HepG2 (cell line): Measurements from ENCODE around the gene DNTTIP2. TPM values are rescaled to one million over a fixed set of nuclear protein-coding genes. Genes with fewer than 3 reads are reported as not detected.

ENCODE experiments used
- ARID2 ChIP-seq: sonication (generic); formaldehyde crosslinking; IDR thresholded peaks from 2 replicates; pipeline ENCODE4 v1.8.1; 2022; ENCODE audit warnings: mild to moderate bottlenecking, missing genetic modification reagents, borderline replicate concordance
- BRD4 ChIP-seq: sonication (generic); formaldehyde crosslinking; IDR thresholded peaks from 2 replicates; pipeline ENCODE4 v1.4.0; 2020; ENCODE audit warnings: missing genetic modification reagents
- CEBPB ChIP-seq: IDR thresholded peaks from 2 replicates; pipeline ENCODE4 v1.6.1; 2011; ENCODE audit warnings: low read depth, low read length, improper control_type of control experiment, borderline replicate concordance
- HIVEP1 ChIP-seq: sonication (generic); formaldehyde crosslinking; IDR thresholded peaks from 2 replicates; pipeline ENCODE4 v1.4.0; 2020; ENCODE audit warnings: mild to moderate bottlenecking, missing genetic modification reagents
- HNF4A ChIP-seq: sonication (generic); formaldehyde crosslinking; IDR thresholded peaks from 2 replicates; pipeline ENCODE4 v1.4.0; 2020; ENCODE audit warnings: missing genetic modification reagents
- HOXA9 ChIP-seq: sonication (generic); formaldehyde crosslinking; IDR thresholded peaks from 2 replicates; pipeline ENCODE4 v1.8.1; 2022; ENCODE audit warnings: missing genetic modification reagents, mild to moderate bottlenecking, moderate library complexity, borderline replicate concordance
- SCMH1 ChIP-seq: sonication (generic); formaldehyde crosslinking; IDR thresholded peaks from 2 replicates; pipeline ENCODE4 v1.9.0; 2021; ENCODE audit warnings: missing genetic modification reagents, mild to moderate bottlenecking, borderline replicate concordance
- SIX4 ChIP-seq: sonication (generic); formaldehyde crosslinking; IDR thresholded peaks from 2 replicates; pipeline ENCODE4 v1.4.0; 2020; ENCODE audit warnings: missing genetic modification reagents
- ZC3H4 ChIP-seq: sonication (generic); formaldehyde crosslinking; IDR thresholded peaks from 2 replicates; pipeline ENCODE4 v1.4.0; 2020; ENCODE audit warnings: missing genetic modification reagents, borderline replicate concordance
- ZMYM3 ChIP-seq: sonication (generic); formaldehyde crosslinking; IDR thresholded peaks from 2 replicates; pipeline ENCODE4 v1.5.1; 2020; ENCODE audit warnings: mild to moderate bottlenecking, missing genetic modification reagents
- ZNF143 ChIP-seq: sonication (generic); formaldehyde crosslinking; IDR thresholded peaks from 2 replicates; pipeline ENCODE4 v1.4.0; 2020; ENCODE audit warnings: missing genetic modification reagents
- ZNF234 ChIP-seq: sonication (generic); formaldehyde crosslinking; conservative IDR thresholded peaks from 2 replicates; pipeline ENCODE4 v1.5.1; 2020; ENCODE audit warnings: mild to moderate bottlenecking, missing genetic modification reagents
- ZSCAN12 ChIP-seq: sonication (generic); formaldehyde crosslinking; IDR thresholded peaks from 2 replicates; pipeline ENCODE4 v1.9.0; 2021; ENCODE audit warnings: mild to moderate bottlenecking, missing genetic modification reagents
- ZSCAN29 ChIP-seq: sonication (generic); formaldehyde crosslinking; conservative IDR thresholded peaks from 2 replicates; pipeline ENCODE4 v1.4.0; 2020; ENCODE audit warnings: mild to moderate bottlenecking, missing genetic modification reagents
- polyA plus RNA-seq, 8 experiments: library from polyadenylated mRNA; depleted of rRNA in 3 of 8; stranded (reverse) in 7 of 8; unstranded in 1 of 8; fragments of >200 nt; fragmentation: Illumina TruSeq in 4 of 8; extraction: Trizol in 4 of 8; gene quantifications; 2 replicates each; pipeline versions ENCODE4 v1.2.1 to v1.2.3, GENCODE V29; 2011 to 2016; ENCODE audit warnings: low read depth in 4 of 8, missing spikeins in 1 of 8, mixed read lengths in 1 of 8; ENCODE audit not compliant: insufficient read depth in 1 of 8
- total RNA-seq, 5 experiments: library from RNA; depleted of rRNA; stranded (reverse); fragments of >200 nt; fragmentation: Illumina TruSeq; extraction: Trizol; gene quantifications; 2 replicates each; pipeline ENCODE4 v1.2.3, GENCODE V29; 2016; ENCODE audit warnings: low read depth in 1 of 5
- TF ChIP-seq, protein P1 (sequence below): sonication (generic); formaldehyde crosslinking; IDR thresholded peaks from 2 replicates; pipeline ENCODE4 v1.5.0; 2020; ENCODE audit warnings: missing genetic modification reagents
- TF ChIP-seq, protein P2 (sequence below): sonication (generic); formaldehyde crosslinking; IDR thresholded peaks from 2 replicates; pipeline ENCODE4 v1.4.0; 2020; ENCODE audit warnings: missing genetic modification reagents
- TF ChIP-seq, protein P3 (sequence below): IDR thresholded peaks from 2 replicates; pipeline ENCODE4 v1.4.0; 2020; ENCODE audit warnings: mild to moderate bottlenecking, missing genetic modification reagents
- TF ChIP-seq, protein P4 (sequence below): sonication (generic); formaldehyde crosslinking; IDR thresholded peaks from 2 replicates; pipeline ENCODE4 v1.8.0; 2022; ENCODE audit warnings: missing genetic modification reagents, mild to moderate bottlenecking, inconsistent platforms, borderline replicate concordance
- TF ChIP-seq, protein P5 (sequence below): sonication (generic); formaldehyde crosslinking; IDR thresholded peaks from 2 replicates; pipeline ENCODE4 v1.4.0; 2020; ENCODE audit warnings: missing genetic modification reagents

The DNTTIP2 gene
- total and polyA plus RNA-seq, 2 of the 13 experiments (the other 11 are each of a cell fraction or from before 2014, with no cell fraction given), result 11.4 to 63.3 TPM

DNA sequence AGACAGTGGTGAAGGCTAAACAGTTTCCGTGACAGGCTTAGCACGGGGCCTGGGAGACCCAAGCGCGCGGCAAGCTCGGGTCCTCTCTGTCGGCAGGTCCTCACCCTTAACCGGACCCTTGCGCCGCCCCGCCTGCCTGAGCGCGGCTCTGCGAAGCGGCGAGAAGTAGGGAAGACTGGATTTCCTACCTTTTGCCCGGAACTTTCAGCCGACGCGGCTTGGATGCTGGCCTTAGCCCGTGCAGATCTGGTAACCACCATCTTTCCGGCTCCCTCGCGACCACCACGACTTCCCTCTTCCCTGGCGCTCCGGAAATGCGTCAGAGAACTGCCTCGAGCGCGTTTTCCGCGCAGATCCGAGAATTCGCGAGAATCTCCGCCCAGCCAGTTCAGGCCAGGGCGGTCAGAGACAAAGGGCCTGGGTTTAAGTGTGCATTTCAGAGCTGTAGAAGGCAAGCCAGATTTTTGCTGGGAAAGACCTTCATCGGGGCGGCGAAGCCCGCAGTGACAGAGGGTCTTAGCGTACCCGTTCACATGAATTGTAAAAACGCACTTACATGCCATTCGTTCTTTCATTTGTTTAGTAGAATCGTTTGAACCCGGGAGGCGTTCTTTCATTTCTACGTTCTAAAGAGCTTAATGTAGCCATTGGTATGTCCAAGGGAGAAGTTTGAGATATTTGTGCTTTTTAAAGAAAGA, at the start of gene DNTTIP2 (continued):
- TF ChIP-seq, protein P1, sequence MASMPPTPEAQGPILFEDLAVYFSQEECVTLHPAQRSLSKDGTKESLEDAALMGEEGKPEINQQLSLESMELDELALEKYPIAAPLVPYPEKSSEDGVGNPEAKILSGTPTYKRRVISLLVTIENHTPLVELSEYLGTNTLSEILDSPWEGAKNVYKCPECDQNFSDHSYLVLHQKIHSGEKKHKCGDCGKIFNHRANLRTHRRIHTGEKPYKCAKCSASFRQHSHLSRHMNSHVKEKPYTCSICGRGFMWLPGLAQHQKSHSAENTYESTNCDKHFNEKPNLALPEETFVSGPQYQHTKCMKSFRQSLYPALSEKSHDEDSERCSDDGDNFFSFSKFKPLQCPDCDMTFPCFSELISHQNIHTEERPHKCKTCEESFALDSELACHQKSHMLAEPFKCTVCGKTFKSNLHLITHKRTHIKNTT (CRISPR knock-in tag), result no peak
- TF ChIP-seq HIVEP1 (CRISPR knock-in tag), result peak; percentile 59; the same call in 1 of the 2 replicates
- TF ChIP-seq, protein P2, sequence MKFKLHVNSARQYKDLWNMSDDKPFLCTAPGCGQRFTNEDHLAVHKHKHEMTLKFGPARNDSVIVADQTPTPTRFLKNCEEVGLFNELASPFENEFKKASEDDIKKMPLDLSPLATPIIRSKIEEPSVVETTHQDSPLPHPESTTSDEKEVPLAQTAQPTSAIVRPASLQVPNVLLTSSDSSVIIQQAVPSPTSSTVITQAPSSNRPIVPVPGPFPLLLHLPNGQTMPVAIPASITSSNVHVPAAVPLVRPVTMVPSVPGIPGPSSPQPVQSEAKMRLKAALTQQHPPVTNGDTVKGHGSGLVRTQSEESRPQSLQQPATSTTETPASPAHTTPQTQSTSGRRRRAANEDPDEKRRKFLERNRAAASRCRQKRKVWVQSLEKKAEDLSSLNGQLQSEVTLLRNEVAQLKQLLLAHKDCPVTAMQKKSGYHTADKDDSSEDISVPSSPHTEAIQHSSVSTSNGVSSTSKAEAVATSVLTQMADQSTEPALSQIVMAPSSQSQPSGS (CRISPR knock-in tag), result peak; percentile 73; the same call in 1 of the 2 replicates
- TF ChIP-seq ZNF143 (CRISPR knock-in tag), result 0 out of 2 replicates have a peak, but pooled peaks have one; percentile 12
- TF ChIP-seq ARID2, result no peak
- TF ChIP-seq SCMH1 (CRISPR knock-in tag), result no peak
- TF ChIP-seq ZSCAN12, result no peak
- TF ChIP-seq, protein P3, sequence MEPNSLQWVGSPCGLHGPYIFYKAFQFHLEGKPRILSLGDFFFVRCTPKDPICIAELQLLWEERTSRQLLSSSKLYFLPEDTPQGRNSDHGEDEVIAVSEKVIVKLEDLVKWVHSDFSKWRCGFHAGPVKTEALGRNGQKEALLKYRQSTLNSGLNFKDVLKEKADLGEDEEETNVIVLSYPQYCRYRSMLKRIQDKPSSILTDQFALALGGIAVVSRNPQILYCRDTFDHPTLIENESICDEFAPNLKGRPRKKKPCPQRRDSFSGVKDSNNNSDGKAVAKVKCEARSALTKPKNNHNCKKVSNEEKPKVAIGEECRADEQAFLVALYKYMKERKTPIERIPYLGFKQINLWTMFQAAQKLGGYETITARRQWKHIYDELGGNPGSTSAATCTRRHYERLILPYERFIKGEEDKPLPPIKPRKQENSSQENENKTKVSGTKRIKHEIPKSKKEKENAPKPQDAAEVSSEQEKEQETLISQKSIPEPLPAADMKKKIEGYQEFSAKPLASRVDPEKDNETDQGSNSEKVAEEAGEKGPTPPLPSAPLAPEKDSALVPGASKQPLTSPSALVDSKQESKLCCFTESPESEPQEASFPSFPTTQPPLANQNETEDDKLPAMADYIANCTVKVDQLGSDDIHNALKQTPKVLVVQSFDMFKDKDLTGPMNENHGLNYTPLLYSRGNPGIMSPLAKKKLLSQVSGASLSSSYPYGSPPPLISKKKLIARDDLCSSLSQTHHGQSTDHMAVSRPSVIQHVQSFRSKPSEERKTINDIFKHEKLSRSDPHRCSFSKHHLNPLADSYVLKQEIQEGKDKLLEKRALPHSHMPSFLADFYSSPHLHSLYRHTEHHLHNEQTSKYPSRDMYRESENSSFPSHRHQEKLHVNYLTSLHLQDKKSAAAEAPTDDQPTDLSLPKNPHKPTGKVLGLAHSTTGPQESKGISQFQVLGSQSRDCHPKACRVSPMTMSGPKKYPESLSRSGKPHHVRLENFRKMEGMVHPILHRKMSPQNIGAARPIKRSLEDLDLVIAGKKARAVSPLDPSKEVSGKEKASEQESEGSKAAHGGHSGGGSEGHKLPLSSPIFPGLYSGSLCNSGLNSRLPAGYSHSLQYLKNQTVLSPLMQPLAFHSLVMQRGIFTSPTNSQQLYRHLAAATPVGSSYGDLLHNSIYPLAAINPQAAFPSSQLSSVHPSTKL (CRISPR knock-in tag), result peak; percentile 59; the same call in 1 of the 2 replicates
- no peak for TF ChIP-seq ZC3H4
- TF ChIP-seq ZSCAN29, result peak; percentile 68; the same call in 1 of the 2 replicates
- no peak for TF ChIP-seq HOXA9 (CRISPR knock-in tag)
- TF ChIP-seq, protein P4, sequence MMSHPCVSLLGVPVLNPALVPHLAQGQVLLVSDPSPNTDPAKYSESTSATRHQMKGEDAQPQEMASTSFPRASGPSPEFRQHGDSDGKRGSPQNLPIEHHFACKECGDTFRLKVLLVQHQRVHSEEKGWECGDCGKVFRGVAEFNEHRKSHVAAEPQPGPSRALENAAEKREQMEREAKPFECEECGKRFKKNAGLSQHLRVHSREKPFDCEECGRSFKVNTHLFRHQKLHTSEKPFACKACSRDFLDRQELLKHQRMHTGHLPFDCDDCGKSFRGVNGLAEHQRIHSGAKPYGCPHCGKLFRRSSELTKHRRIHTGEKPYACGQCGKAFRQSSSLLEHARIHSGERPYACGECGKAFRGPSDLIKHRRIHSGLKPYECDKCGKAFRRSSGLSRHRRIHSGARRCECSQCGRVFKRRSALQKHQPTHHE (CRISPR knock-in tag), result peak; percentile 62; the same call in 1 of the 2 replicates
- no peak for TF ChIP-seq SIX4 (CRISPR knock-in tag)
- no peak for TF ChIP-seq CEBPB
- TF ChIP-seq HNF4A (CRISPR knock-in tag), result peak; percentile 57; the same call in 1 of the 2 replicates
- TF ChIP-seq ZMYM3 (CRISPR knock-in tag), result no peak
- TF ChIP-seq, protein P5, sequence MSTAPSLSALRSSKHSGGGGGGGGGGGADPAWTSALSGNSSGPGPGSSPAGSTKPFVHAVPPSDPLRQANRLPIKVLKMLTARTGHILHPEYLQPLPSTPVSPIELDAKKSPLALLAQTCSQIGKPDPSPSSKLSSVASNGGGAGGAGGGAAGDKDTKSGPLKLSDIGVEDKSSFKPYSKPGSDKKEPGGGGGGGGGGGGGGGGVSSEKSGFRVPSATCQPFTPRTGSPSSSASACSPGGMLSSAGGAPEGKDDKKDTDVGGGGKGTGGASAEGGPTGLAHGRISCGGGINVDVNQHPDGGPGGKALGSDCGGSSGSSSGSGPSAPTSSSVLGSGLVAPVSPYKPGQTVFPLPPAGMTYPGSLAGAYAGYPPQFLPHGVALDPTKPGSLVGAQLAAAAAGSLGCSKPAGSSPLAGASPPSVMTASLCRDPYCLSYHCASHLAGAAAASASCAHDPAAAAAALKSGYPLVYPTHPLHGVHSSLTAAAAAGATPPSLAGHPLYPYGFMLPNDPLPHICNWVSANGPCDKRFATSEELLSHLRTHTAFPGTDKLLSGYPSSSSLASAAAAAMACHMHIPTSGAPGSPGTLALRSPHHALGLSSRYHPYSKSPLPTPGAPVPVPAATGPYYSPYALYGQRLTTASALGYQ (CRISPR knock-in tag), result peak; percentile 73; the same call in 1 of the 2 replicates
- TF ChIP-seq BRD4, result peak; percentile 89
- 0 out of 2 replicates have a peak, but pooled peaks have one; percentile 58 for TF ChIP-seq ZNF234
